Activated T-cell treated with anti-CD3 and anti-CD28 coated beads, Interleukin-2, amount 50 U/mL, for 48 hours (primary cell): ENCODE results near the gene HOXB7.

Experiments
- DNase-seq, 2 experiments: peaks; one replicate each; pipeline ENCODE4 v3.0.0-alpha.2; 2020

Gene HOXB7

GRCh38 chr17:48609033-48609432 lies 1.8 kb downstream of the HOXB7 start:
- DNase-seq = no peak

GRCh38 chr17:48608494-48608834 lies 2.4 kb downstream of the HOXB7 start:
- no peak for DNase-seq

GRCh38 chr17:48606892-48607614 lies 3.8 kb downstream of the HOXB7 start:
- no peak for DNase-seq

DNA sequence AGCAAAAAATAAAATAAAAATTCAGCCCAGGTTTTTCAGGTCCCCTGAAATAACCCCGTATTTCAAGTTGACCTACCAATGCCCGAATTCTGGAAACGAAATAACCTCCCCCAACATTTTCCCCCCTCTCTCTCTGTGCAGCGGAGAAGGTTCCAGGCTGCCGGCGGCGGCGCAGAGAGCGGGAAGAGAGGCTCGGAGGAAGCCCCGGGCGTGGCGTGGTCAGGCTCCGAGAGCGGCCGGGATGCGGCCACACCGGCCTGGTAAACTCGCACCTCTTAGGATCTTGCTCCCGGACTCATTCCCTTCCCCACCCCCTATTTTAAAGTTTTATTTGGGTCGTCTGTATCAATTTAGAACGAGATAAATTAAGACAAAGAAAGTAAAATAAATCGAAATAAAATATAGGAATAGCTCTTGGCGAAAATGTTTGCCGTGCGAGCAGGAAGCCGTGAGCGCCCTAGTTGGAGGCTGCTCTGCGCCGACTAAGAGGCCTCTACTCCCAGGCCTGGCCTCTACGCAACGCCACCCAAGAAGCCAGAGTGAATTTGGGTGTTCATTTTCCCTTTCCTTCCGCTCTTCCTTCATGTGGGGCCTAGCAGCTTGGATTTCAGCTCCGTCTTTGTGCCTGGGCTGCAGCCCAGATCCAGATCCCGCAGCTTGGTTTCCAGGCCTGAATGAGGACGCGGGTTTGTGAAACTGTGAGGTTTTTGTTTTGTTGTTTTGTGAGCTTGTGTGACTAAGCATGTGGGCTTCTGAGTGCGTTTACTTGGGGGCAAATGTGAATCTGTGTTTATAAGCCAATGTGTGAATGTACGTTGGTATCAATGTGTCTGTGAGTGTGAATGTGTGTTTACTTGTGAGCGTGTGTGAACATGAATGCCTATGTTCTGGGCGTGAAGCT lies 4.6 kb downstream of the HOXB7 start:
- DNase-seq = no peak

DNA sequence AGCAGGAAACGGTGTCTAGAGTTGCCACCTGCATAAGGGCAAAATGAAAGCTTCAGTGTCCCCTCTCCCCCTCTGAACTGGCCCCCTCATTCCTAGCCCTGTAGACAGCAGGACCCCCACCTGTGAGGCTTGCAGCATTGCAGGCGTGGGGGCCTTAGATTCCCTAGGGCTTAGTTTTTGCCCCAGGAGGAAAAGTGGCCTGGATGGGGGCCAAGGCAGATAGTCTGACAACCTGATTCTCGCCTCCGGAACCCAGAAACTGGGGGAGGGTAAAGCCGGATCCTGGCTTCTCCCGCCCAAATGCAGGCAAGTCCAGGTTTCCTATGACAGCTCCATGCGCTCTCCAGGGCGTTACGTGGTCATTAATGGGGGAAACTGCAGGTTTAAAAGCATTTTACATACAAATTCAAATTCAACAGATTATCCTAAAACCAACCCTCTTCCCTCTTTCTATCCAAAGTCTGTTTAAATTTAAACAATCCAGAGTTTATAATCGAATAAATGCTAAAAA lies 5.4 kb downstream of the HOXB7 start:
- no peak for DNase-seq

GRCh38 chr17:48604770-48605329 lies 6.0 kb downstream of the HOXB7 start, which contains the start of gene HOXB6:
Gene HOXB6 (minus strand): TSS chr17:48604986. CDS start chr17:48598150, 6,836 bp downstream.
- DNase-seq = no peak

GRCh38 chr17:48603959-48604769 lies 6.7 kb downstream of the HOXB7 start:
- no peak for DNase-seq

GRCh38 chr17:48601539-48602425 lies 9.0 kb downstream of the HOXB7 start:
- DNase-seq = no peak

GRCh38 chr17:48601207-48601538 lies 9.6 kb downstream of the HOXB7 start:
- DNase-seq = no peak

DNA sequence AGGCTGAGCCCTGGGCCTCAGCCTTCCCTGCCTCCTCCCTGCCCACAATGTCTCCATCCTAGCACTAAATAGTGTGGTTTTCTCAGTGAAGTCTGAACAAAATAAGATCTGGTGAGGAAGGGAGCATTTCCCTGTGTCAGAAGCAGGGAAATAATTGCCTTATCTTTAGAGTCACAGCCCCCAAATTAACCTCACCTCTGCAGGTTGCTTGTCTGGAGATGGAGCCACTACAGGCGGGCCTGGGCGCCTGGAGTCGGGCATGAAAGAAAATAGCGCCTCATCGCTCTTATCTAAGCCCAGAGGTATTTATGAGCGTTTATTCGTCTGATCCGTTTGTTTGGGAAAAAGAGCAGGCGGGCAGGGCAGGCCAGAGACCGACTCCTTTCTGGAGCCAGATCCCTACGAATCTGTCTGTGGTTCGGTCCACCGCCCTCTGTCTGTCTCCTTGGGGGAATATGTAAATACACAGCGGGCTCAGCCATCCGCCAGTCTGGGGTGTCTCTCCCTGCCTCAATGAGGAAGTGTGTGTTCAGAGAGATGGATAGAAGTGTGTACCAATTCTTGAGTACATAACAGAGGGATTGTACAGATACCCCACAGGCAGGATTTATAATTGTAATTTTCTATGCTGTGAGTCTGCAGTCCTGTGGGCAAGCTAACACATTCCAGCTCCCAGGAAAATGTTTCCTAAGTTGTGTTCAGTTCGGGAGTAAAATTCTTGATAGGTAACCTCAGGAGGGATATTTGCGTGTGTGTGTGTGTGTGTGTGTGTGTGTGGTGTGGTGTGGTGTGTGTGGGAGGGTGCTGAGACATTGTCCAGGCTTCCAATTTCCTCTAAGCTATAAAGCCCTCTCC lies 10.3 kb downstream of the HOXB7 start:
- no peak for DNase-seq

DNA sequence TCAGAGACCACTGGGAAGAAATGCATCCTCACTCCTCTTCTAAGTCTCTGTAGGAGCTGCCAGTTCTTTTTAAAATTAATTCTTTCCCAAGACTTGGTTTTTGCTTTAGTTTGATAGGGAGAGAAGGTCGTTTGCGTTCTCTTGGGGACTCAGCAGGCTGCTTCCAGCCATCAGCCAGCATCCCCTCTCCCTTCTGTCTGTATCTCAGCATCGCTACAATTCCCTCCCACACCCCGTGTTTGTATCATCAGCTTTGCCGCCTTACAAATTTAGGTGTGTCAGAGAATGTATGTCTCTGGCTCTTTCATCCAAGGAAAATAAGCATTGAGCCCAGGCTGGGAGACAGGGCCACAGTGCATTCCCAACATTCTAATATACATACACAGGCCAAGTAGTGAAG lies 11.5 kb downstream of the HOXB7 start:
- DNase-seq = no peak

DNA sequence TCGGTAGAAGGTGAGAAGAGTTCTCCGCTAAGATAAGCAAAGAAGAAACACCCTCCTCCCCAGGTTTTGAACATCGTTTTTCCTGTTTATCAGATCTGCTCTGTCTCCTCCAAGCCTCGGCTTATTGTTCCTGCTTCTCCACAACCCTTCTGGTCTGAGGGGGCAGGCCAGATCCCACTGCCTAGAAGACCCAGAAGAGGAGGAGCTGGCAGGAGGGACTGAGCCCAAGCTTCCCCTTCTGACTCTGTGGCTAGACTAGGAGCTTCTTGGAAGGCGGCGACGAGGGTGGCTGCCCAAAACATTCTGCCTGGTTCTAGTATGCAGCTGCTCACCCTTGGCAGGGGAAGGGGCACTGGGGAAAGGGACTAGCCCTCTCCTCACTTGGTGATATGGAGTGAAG lies 12.1 kb downstream of the HOXB7 start:
- DNase-seq = no peak

GRCh38 chr17:48597778-48598631 lies 12.8 kb downstream of the HOXB7 start:
- DNase-seq = peak; percentile 59 to 67

- DNase-seq = no peak
Observed at GRCh38 chr17:48597528-48597777, 13.4 kb downstream of the HOXB7 start.

DNA sequence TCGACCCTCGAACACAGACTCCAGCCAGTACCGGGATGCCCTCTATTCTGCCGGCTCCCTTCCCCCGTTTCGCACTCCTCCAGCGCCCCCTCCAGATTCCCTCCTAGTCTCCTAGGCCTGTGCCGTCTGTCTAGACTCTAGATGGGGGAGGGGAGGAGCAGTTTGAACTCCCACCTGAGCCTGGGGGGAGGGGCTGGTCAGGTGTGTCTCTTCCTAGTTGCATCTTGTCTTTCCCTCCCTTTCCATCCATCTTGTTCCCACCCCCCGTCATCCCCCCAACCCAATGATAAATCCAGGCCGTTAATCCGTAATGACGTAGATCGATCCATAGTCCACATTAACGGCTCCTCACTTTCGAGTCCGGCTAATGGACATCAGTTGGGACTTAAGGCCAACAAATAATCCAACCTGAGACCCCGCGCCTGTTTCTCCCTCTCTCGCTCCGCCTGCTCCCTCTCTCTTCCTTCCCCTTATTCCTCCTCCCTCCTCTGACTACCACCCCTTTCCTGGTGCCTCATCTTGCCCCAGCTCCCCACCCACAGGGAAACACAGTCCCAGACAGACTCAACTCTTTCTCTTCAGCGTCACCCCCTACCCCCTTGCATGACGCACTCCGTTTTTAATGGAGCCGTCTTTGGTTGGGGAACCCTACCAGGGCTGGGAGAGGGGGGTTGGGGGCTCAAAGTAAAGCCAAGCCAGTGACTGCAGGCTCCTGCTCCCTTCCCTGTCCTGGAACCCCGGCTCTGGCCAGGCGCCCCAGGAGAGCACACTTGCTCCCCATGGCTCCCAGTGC lies 13.9 kb downstream of the HOXB7 start:
- no peak for DNase-seq

GRCh38 chr17:48596000-48596734 lies 14.7 kb downstream of the HOXB7 start:
- peak; percentile 66 to 72 for DNase-seq

DNA sequence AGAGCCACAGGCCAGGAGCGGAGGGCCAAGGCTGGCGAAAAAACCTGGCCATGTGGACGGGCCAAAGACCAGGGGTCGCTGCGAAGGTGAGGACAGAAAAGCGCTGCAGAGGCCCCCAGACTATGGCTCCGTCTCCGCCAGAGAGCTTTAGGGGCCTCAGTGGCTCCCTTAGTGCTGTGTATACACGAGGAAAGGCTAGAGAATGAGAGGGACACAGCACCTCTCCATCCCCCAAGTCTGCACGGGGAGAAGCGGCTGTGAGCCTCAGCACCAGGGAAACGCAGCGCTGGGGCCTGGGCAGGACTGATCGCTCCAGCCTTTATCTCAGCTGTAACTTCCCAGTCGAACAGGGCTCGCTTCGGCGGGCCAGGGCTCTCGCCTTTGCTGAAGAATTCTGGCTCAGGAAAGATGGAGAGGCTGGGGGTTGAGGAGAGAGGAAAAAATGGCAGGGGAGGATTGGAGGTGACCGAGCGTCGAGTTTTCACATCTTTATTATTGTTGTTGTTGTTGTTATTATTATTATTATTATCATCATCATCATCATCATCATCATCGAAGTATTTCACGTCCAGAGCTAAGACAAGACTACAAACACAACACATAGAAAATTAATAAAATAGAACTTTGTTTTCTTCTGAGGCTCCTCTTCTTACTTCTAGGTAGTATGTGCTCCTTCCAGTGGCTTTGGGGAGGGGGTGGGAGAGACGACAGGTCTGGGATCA lies 15.4 kb downstream of the HOXB7 start:
- DNase-seq = no peak
